Brain pericyte (primary cell): ENCODE measurements around the gene TMEM87A.

ENCODE experiments used
- DNase-seq: peaks from one replicate; pipeline ENCODE4 v3.0.0-alpha.2; 2012; ENCODE audit warnings: low read depth, low spot score

The TMEM87A gene

DNA sequence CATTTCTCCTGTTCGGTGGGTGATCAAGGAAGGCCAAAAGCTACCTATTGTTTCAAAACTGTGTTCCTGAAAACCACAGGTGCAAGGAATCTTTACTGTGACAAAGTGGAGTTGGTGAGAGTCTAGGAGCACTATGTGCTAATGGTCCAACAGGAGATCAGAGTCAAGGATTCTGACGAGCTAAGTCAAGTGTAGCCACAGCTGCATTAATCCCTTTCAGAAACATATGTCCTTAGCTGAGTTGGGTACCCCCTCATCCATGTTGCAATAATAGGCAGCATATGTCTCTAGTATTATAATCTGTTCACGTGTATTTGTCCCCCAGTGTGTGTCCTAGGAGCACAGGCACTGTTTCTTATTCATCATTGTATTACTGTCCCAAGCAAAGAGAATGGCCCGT is 66.8 kb downstream of the TMEM87A start:
- no peak for DNase-seq

DNA sequence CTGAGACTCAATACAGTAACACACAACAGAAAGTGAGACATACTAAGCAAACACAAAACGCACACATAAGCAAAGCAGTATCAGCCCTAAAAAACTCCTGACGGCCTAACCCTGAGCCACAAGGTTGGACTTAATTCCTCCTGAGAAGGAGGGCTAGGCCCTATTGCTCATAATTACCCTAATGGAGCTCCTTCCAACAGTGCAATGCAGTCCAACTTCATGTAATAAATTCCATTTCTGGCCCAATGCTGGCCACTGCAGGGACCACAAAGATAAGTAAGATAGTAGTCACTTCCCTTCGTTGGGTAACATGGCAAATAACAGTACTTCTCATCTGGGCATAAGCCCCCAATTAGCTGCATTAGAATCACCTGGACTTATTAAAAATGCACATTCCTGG is 69.3 kb downstream of the TMEM87A start:
- no peak for DNase-seq

GRCh38 chr15:42202653-42203052 is 70.6 kb downstream of the TMEM87A start:
- no peak for DNase-seq

- no peak for DNase-seq
Measured at GRCh38 chr15:42201801-42202200, 71.4 kb downstream of the TMEM87A start.

- DNase-seq, result no peak
Measured at GRCh38 chr15:42199126-42199525, 74.1 kb downstream of the TMEM87A start.

- no peak for DNase-seq
Measured at GRCh38 chr15:42198516-42198915, 74.7 kb downstream of the TMEM87A start.

GRCh38 chr15:42194513-42194912 is 78.7 kb downstream of the TMEM87A start:
- DNase-seq, result peak; percentile 77

DNA sequence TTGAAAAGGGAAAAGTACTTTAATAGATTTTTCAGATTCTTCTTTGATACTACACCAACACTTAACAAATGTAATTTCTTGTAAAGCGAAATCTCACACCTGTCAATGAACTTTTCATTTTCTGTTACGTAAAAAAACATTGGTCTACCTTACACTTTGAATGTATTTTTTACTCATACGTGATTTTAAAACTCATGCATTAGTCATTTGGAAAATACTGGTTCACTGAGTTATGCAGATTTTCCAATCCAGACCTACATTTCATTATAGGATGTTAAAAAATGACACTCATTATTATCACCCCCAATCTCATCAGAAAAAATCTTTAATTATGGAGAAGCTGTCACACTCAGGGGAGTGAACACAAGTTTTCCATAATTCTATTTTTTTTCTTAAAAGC is 79.8 kb downstream of the TMEM87A start:
- no peak for DNase-seq

DNA sequence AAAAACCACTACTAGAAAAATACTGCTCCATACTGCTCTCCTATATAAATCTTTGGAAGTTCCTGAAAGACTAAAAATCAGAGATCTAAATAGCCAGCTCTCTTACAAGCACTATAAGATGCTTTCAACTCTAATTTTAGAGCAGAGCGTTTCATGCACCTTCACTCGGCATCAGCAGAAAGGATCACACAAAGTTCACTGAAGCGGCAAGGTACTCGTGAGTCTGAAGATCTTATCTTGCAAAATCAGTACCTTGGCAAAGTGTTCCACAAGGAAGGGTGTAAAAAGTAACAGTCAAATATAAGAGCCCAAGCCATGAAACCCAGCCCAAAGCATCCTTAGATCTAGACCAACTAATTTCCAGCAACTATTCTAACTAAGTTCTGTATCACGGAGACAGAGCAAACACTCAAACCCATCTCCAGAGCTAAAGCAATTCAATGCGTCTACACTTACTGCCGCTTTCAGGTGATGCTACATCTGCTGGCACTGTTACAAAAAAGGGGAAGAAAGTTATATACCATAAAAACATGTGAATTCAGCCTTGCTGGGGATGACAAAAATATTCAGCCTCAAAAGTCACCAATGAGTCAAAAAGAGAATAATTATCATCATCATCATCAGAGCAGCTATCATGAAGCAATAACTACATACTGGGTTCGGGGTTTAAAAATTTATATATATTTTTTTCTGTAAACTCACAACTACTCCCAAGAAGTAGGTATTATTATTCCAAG is 81.5 kb downstream of the TMEM87A start:
- DNase-seq, result no peak

- no peak for DNase-seq
Measured at GRCh38 chr15:42190370-42190769, 82.9 kb downstream of the TMEM87A start.

GRCh38 chr15:42185801-42186200 is 87.4 kb downstream of the TMEM87A start:
- DNase-seq, result no peak

- no peak for DNase-seq
Measured at GRCh38 chr15:42184736-42185135, 88.5 kb downstream of the TMEM87A start.

DNA sequence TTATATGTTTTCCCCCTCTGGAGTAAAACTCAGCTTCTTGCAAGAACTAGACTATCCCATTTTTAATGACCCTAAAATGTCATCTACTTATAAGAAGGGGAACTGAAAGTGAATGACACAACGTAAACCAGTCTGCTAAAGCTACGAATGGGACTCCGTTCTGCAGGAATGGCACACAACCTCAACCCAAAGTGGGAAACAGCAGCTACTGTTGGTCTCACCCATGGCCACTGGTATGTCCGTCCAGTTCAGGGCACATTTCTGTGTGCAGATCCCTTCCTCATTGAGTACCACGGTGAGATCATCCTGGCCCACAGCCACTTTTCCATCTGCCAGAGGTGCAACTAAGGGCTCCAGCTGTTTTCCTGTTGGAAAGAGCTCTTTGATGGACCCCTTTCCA is 88.9 kb downstream of the TMEM87A start:
- DNase-seq, result no peak

DNA sequence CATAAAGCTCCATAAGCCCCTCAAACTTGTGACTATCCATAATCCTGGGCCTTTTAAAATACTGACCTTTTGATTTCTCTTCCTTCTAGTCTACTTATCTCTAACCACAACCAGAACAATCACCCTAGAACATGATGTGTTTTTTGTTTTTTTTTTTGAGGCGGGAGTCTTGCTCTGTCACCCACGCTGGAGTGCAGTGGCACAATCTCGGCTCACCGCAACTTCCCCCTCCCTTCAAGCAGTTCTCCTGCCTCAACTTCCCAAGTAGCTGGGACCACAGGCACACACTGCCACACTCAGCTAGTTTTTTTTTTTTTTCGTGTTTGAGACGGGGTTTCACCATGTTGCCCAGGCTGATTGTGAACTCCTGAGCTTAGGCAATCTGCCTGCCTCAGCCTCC is 90.3 kb downstream of the TMEM87A start:
- DNase-seq, result no peak

DNA sequence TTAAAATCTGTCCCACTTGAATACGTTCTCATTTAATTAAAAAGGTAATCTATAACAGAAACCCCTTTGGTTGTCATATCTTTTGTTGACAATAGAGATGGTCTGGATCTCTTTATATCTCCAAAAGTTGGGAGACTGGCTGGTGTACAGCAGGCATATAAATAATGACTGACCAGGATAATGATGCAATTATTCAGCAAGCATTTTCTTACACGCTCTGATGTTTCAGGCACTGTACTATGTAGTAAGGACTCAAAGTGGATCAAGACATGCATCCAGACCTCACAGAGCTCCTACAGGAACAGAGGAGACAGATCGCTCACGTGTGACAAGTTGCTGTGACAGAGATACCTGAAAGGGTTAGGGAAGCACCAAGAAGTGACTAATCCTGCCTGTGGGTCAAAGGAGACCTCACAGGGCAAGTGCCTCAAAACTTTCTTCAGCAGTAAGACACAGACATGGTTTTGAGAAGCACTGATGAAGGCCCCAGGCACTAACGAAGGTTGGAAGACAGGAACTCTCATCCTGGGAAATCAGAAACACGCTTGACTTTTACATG is 90.8 kb downstream of the TMEM87A start:
- DNase-seq, result no peak

DNA sequence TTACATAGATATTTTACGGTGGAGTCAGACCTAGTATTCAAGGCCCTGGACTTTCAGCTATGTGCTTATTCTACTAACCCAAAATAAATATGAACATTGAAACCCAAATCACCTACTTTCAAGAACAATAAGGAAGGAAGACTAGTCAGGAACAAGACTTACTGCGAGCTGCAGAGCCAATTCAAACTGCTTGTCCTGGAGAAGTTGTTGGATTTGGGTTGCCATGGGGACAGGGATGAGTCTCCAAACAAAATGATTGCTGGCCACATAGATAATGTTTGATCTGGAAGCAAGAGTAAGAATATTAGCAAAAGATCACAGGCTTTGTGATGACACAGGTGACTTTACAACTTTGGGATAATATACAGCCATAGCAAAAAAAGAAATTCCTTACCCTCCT is 95.2 kb downstream of the TMEM87A start:
- no peak for DNase-seq

DNA sequence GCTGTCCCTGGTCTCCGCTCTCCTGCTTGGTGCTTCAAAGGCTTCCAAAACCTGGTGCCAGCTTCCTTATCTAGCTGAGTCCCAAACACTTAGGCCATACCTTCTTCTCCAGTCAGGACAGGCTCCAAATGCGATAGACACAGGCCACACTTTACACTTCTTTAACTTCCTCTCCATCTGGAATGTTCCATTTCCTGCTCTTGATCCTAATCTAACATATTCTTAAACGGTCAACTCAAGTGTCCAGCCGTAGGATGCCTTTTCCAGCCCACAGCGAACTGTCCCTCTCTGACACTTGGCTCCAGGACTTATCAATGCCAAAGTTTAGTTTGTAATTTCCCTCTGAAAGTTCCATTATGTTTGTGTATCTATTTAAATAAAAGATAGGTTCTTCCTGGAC is 97.6 kb downstream of the TMEM87A start:
- no peak for DNase-seq

- no peak for DNase-seq
Measured at GRCh38 chr15:42172475-42172874, 100.8 kb downstream of the TMEM87A start.

- DNase-seq, result no peak
Measured at GRCh38 chr15:42171795-42172194, 101.4 kb downstream of the TMEM87A start.

GRCh38 chr15:42171122-42171521 is 102.1 kb downstream of the TMEM87A start:
- DNase-seq, result no peak

DNA sequence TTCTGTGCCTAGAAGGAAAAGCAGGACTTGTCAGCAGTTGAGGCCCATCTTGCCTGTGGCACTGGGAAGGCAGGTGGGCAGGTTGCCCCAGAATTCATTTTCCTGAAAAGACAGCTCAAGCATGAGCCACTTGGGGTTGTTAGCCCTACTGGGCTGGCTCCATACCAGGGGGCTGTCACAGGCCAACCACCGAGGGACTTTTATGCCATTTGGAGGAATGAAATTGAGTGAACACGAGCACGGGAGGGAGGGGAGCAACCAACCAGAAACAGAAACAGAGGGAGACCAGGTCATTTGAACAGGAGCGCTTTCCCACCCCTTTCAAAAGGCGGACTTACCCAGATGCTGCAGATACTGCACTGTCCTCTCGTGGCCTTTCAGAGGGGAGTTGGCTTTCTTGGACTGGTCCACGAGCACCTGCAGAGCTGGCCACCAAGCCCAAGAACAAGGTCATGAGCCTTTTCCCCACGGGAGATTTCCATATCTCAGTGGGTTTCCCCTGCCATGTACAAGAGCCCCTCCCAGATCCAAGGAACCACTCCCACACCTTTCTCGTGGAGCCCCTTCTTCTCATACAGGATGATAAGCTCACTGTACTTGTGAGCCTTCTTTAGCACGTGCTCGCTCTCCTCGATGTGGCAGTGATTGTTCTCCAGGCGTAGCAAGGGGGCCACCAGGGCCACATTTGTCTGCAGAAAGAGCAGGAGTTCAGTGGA is 106.8 kb downstream of the TMEM87A start:
- DNase-seq, result no peak

GRCh38 chr15:42165106-42165505 is 108.1 kb downstream of the TMEM87A start:
- no peak for DNase-seq

DNA sequence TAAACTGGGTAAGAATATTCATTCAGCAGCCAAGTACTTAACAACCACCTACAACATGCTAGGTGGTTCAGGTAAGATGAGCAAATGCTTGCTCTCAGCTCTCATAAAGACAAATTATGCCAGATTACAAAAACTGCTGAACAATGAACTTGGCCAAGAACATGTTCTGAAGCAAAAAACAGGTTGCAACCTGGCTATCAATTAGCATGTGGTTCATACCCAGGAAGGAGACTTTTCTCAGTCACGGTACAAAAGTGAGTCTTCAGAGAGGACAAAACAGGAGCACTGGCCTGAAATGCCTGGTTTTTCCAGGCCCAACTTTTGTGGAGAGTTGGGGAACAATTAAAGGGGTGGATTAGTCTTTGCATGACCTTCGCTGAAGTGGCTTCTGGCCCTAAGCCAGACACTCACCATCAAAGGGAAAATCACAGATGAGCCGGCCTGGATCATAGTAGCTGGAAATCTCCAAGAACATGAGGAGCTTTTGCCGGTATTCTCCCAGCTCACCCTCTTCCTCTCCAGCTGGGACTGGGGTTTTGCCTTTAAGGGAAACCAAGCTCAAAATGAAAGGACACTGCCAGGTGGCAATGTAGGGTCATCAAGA is 109.2 kb downstream of the TMEM87A start:
- DNase-seq, result no peak
